Body of pancreas (tissue), 4 donors: ENCODE results near the gene MYH15.

Source experiments
- CTCF ChIP-seq, 7 experiments: fragments of 450-650 bp in 4 of 7; fragments of 200-600 bp in 3 of 7; sonication (generic) in 3 of 7; IDR thresholded peaks; one replicate each; pipeline ENCODE4 v1.5.1; 2016 to 2019; ENCODE audit warnings: antibody characterized with exemption in 7 of 7
- POLR2A ChIP-seq, 3 donors: fragments of 450-650 bp; IDR thresholded peaks; one replicate each; pipeline ENCODE4 v1.6.1; 2016; ENCODE audit warnings: antibody characterized with exemption in 3 of 3, mild to moderate bottlenecking in 2 of 3

- TF ChIP-seq CTCF (IDR thresholded peaks at IDR 0.05) (no peak), POLR2A (IDR thresholded peaks at IDR 0.05) (no peak)
These were observed 659 bp upstream of the MYH15 start for GRCh38 chr3:108511055-108511454.
